Non-pigmented ciliary epithelial cell (primary cell): Measurements from ENCODE around the gene POMGNT1.
A peak's percentile ranks its signal among the peaks of the same experiment; 100 is the strongest.

Experiments used
- DNase-seq: peaks from one replicate; pipeline ENCODE4 v3.0.0-alpha.2; 2010; ENCODE audit warnings: low read depth

Gene POMGNT1

GRCh38 chr1:46157916-46158311 is 40.3 kb downstream of the POMGNT1 start:
- no peak for DNase-seq

- no peak for DNase-seq
Observed at GRCh38 chr1:46153732-46154131, 44.5 kb downstream of the POMGNT1 start.

- DNase-seq: no peak
Observed at GRCh38 chr1:46153228-46153627, 45.0 kb downstream of the POMGNT1 start.

GRCh38 chr1:46152016-46152415 is 46.2 kb downstream of the POMGNT1 start:
- peak; percentile 78 for DNase-seq

GRCh38 chr1:46150085-46150484 is 48.1 kb downstream of the POMGNT1 start:
- no peak for DNase-seq

- DNase-seq: no peak
Observed at GRCh38 chr1:46148318-46148717, 49.9 kb downstream of the POMGNT1 start.
